ENCODE data around the gene CLTCL1.

CLTCL1 gene

GRCh38 chr22:19146215-19146968, 145.1 kb downstream of the CLTCL1 start:
- H3K27ac ChIP-seq: no peak overlapping the region
- TF ChIP-seq CTCF (conservative IDR thresholded peaks at IDR 0.05): no peak

GRCh38 chr22:19143967-19144400, 147.5 kb downstream of the CLTCL1 start:
- TF ChIP-seq CTCF (conservative IDR thresholded peaks at IDR 0.05): no peak
- H3K27ac ChIP-seq: peak overlapping the region; percentile 77

GRCh38 chr22:19143212-19143611, 148.3 kb downstream of the CLTCL1 start:
- no peak for TF ChIP-seq CTCF (conservative IDR thresholded peaks at IDR 0.05)
- H3K27ac ChIP-seq: peak overlapping the region; percentile 77; the same call in 1 of the 2 replicates

DNA sequence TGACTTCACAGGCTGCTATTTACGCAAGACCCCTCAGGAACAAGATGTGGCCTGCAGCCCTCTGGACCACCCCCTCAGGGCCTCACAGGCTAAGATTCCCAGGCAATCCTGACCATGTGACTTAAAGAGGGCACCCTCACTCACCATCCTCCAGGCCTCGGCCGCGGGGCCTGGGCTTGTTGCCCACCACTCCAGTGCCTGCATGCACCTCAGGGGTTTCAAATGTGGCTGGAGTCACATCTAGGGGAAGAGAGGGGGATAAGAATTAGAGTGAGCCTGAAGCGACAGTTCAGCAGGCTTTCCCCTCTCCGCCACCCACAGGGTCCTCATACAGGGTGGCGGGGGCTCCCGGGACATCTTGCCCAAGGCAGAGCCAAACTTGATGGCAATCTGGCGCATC, 149.1 kb downstream of the CLTCL1 start:
- no peak for TF ChIP-seq CTCF (conservative IDR thresholded peaks at IDR 0.05)
- H3K27ac ChIP-seq: no peak overlapping the region

DNA sequence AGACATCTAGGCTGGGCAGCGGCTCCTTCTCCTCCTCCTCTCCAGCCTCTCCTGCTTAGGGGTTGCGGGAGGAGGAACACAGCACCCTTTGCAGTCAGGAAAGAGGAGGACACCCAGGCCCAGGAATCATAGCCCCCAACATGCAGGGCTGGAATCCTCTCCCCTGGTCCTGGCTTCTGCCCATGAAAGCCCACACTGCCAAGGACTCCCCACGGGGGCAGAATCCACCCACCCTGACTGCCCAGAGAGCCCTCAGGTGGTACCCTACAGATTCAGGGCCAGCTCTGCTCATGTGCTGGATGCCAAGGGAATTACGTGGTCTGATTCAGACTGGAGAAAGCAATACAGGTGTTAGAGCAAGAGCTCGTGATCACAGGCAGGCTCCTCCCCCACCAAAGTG, 151.5 kb downstream of the CLTCL1 start:
- TF ChIP-seq CTCF (conservative IDR thresholded peaks at IDR 0.05): no peak
- no peak overlapping the region for H3K27ac ChIP-seq

DNA sequence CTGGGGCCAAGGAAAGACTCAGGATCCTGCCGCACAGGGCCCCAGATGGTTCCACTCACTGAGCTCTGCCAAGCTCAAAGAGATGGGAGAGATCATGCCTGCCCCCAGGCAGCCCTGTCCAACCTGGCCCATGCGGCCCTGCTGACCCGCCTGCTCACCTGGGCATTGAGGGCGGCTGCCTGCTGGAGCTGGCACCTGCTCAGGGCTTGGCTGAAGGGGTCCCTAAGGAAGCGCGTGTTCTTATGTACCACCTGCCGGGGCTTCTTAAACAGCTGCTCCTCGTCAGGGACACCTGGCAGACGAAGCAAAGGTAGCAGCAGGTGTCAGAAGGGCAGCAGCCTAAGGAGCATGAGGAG, 152.5 kb downstream of the CLTCL1 start:
- no peak overlapping the region for H3K27ac ChIP-seq
- TF ChIP-seq CTCF (conservative IDR thresholded peaks at IDR 0.05): no peak

GRCh38 chr22:19138217-19139000, 153.1 kb downstream of the CLTCL1 start:
- no peak overlapping the region for H3K27ac ChIP-seq
- no peak for TF ChIP-seq CTCF (conservative IDR thresholded peaks at IDR 0.05)
